Activated CD8-positive, alpha-beta memory T cell treated with anti-CD3 and anti-CD28 coated beads, Interleukin-2, amount 50 U/mL, for 1 hour (primary cell): ENCODE results near the gene DNAJC2.
"Not testable (repeated sequence)": the region's sequence is repeated elsewhere in the genome, so short reads cannot be mapped to it uniquely, and the experiment has no call there.

Experiments
- DNase-seq: peaks from one replicate; pipeline ENCODE4 v3.0.0-alpha.2; 2020; ENCODE audit errors: extremely low read depth

The DNAJC2 gene

DNA sequence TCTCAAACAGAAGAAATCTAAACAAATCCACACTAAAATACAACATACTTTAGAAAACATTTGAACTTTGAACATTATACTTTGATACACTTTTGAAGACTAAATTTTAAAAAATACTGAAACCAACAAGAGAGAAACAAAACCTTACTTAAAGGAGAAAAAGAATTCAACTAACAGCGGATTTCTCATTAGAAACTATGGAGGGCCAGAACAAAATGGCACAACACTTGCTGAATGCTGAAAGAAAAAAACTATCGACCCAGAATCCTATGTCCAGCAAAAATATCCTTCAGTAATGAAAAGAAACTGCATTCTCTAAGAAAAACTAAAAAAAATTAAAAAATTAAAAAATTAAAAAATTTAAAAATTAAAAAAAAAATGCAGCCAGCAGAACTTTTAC lies 80.5 kb downstream of the DNAJC2 start:
- not testable (repeated sequence) for DNase-seq
